Breast epithelium (tissue), 3 donors: ENCODE measurements around the gene ABCG5.

Experiments used
- POLR2A ChIP-seq: fragments of 450-650 bp; IDR thresholded peaks from one replicate; pipeline ENCODE4 v1.6.1; 2016; ENCODE audit warnings: antibody characterized with exemption, mild to moderate bottlenecking, moderate library complexity
- POLR2AphosphoS5 ChIP-seq, 3 donors: sonication (generic); formaldehyde crosslinking; IDR thresholded peaks; one replicate each; pipeline ENCODE4 v1.6.1; 2017; ENCODE audit warnings: antibody characterized with exemption in 3 of 3
- TF ChIP-seq, protein P1 (sequence below), 3 donors: fragments of 450-650 bp; IDR thresholded peaks; one replicate each; pipeline ENCODE4 v1.5.1; 2016 to 2017; ENCODE audit warnings: antibody characterized with exemption in 3 of 3, mild to moderate bottlenecking in 3 of 3, moderate library complexity in 3 of 3

DNA sequence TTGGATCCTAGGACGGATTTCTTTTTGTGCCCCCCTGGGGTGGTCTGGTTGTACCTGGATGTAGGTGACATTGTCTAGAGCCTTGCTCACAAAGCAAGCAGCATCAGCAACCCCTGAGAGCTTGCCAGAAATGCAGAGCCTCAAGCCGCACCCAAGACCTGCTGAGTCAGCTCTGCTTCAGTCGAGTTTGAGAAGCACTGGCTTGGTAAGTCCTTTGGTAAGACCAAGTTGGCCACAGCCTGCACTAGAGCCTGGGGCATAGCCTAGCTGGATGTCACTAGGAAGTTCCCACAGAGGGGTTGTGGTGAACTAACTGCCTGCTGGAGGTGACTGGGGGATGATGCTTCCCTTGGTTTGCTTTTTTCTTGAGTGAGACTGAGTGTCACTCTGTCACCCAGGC is 6.2 kb downstream of the ABCG5 start:
- no peak for TF ChIP-seq POLR2A
- TF ChIP-seq, protein P1, sequence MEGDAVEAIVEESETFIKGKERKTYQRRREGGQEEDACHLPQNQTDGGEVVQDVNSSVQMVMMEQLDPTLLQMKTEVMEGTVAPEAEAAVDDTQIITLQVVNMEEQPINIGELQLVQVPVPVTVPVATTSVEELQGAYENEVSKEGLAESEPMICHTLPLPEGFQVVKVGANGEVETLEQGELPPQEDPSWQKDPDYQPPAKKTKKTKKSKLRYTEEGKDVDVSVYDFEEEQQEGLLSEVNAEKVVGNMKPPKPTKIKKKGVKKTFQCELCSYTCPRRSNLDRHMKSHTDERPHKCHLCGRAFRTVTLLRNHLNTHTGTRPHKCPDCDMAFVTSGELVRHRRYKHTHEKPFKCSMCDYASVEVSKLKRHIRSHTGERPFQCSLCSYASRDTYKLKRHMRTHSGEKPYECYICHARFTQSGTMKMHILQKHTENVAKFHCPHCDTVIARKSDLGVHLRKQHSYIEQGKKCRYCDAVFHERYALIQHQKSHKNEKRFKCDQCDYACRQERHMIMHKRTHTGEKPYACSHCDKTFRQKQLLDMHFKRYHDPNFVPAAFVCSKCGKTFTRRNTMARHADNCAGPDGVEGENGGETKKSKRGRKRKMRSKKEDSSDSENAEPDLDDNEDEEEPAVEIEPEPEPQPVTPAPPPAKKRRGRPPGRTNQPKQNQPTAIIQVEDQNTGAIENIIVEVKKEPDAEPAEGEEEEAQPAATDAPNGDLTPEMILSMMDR (IDR thresholded peaks at IDR 0.05) = no peak
- TF ChIP-seq POLR2AphosphoS5 (IDR thresholded peaks at IDR 0.05) = no peak
